ENCODE results near the gene CEP95.

The CEP95 gene

GRCh38 chr17:64547319-64547718 is 40.5 kb downstream of the CEP95 start:
- no peaks in the 10 kb centered on the region for H3K36me3 ChIP-seq (ENCODE audit: insufficient read depth)
- no peak overlapping the region for H3K9ac ChIP-seq
- H3K4me3 ChIP-seq (IDR thresholded peaks at IDR 0.05; ENCODE audit: insufficient read depth, low read depth, low read length): no peak overlapping the region
- no peaks in the 10 kb centered on the region for H3K79me2 ChIP-seq (ENCODE audit: insufficient read depth, low read depth)
- H3K4me2 ChIP-seq: no peak overlapping the region
- H2AFZ ChIP-seq (ENCODE audit: low read depth): no peak overlapping the region
- H3K4me1 ChIP-seq (ENCODE audit: low read depth, poor library complexity, severe bottlenecking): no peaks in the 10 kb centered on the region
- no peak overlapping the region for H3K27ac ChIP-seq
- no peaks in the 10 kb centered on the region for H3K27me3 ChIP-seq (ENCODE audit: insufficient read depth, low read depth)
- TF ChIP-seq CTCF (conservative IDR thresholded peaks at IDR 0.05; ENCODE audit: low read depth, low read length): no peak
- no peaks in the 10 kb centered on the region for H4K20me1 ChIP-seq (ENCODE audit: insufficient read depth)

DNA sequence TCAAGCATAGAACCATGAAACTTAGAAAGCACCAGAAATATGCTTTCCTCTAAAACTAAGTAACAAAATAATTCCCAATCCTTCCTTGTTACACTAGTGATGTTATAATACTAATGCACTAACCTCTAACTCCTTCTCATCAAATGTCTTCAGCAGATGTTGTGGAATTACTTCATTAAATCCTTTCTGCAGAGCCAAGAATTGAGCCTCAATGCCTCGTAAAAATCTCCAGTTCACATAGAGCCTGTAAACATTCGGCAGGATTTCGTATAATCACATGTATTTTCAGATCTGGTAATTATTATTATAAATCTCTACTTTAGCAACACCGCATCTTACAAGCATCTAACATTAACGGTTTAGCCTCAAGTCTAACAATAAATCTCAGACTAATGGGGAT is 44.7 kb downstream of the CEP95 start:
- no peak overlapping the region for H3K4me2 ChIP-seq
- H3K4me3 ChIP-seq (IDR thresholded peaks at IDR 0.05; ENCODE audit: insufficient read depth, low read depth, low read length): no peak overlapping the region
- H4K20me1 ChIP-seq (ENCODE audit: insufficient read depth): no peaks in the 10 kb centered on the region
- no peak for TF ChIP-seq CTCF (conservative IDR thresholded peaks at IDR 0.05; ENCODE audit: low read depth, low read length)
- H3K27me3 ChIP-seq (ENCODE audit: insufficient read depth, low read depth): no peaks in the 10 kb centered on the region
- H3K36me3 ChIP-seq (ENCODE audit: insufficient read depth): no peaks in the 10 kb centered on the region
- no peak overlapping the region for H3K9ac ChIP-seq
- H3K4me1 ChIP-seq (ENCODE audit: low read depth, poor library complexity, severe bottlenecking): no peaks in the 10 kb centered on the region
- no peak overlapping the region for H2AFZ ChIP-seq (ENCODE audit: low read depth)
- H3K27ac ChIP-seq: no peak overlapping the region
- H3K79me2 ChIP-seq (ENCODE audit: insufficient read depth, low read depth): no peaks in the 10 kb centered on the region

DNA sequence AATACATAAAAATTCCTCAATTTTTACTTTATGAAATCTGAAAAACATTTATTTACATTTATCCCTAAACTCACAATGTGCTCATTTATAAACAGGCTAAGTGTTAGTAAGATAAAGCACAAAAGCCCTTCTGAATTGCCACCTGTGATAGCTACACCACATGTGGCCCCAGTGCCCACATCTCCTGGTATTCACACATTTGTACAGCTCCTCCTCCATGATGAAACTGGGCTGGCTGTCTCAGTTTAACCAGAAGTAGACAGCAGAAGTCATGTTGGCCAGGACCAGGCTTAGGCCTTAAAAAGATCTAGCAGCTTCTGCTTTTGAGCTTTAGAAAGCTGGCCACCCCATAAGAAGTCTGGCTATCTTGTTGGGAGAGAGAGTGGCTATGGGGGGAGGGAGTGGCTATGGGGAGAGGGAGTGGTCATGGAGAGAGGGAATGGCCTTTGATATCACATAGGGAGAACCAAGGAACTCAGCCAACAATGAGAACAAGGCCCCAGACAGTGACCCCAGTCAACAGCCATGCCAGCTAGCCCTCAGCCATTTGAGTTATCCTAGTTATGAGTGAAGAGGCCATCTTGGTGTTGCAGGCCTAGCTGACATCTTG is 47.4 kb downstream of the CEP95 start:
- Histone ChIP-seq H3K27me3 (ENCODE audit: insufficient read depth, low read depth) (no peaks in the 10 kb centered on the region), H3K4me1 (ENCODE audit: low read depth, poor library complexity, severe bottlenecking) (no peaks in the 10 kb centered on the region), H3K4me3 (IDR thresholded peaks at IDR 0.05; ENCODE audit: insufficient read depth, low read depth, low read length) (no peak overlapping the region), H4K20me1 (ENCODE audit: insufficient read depth) (no peaks in the 10 kb centered on the region), H3K79me2 (ENCODE audit: insufficient read depth, low read depth) (no peaks in the 10 kb centered on the region), H3K27ac (no peak overlapping the region), H3K4me2 (no peak overlapping the region), H3K9ac (no peak overlapping the region), H3K36me3 (ENCODE audit: insufficient read depth) (no peaks in the 10 kb centered on the region), H2AFZ (ENCODE audit: low read depth) (no peak overlapping the region)
- no peak for TF ChIP-seq CTCF (conservative IDR thresholded peaks at IDR 0.05; ENCODE audit: low read depth, low read length)

DNA sequence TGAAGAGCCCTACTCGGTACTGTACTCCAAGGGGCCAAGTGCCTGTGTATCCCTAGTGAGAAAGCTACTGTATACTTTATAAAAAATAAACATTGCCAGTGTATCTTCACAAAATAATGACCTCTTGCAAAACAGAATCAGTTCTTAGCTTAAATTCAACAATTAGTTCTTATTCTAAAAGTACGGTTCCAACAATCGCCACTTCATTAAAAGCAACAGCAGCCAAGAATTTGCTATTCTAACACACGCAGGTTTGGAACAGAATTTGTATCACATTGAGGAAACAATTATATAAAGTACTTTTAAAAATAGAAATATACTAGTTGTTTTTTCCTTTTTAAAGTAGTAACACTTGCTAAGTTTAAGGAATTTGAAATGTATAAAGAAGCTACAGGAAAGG is 48.5 kb downstream of the CEP95 start:
- H3K79me2 ChIP-seq (ENCODE audit: insufficient read depth, low read depth): no peaks in the 10 kb centered on the region
- no peak overlapping the region for H2AFZ ChIP-seq (ENCODE audit: low read depth)
- no peaks in the 10 kb centered on the region for H3K27me3 ChIP-seq (ENCODE audit: insufficient read depth, low read depth)
- H4K20me1 ChIP-seq (ENCODE audit: insufficient read depth): no peaks in the 10 kb centered on the region
- no peak overlapping the region for H3K4me2 ChIP-seq
- H3K9ac ChIP-seq: no peak overlapping the region
- no peak overlapping the region for H3K27ac ChIP-seq
- no peaks in the 10 kb centered on the region for H3K4me1 ChIP-seq (ENCODE audit: low read depth, poor library complexity, severe bottlenecking)
- H3K36me3 ChIP-seq (ENCODE audit: insufficient read depth): no peaks in the 10 kb centered on the region
- no peak for TF ChIP-seq CTCF (conservative IDR thresholded peaks at IDR 0.05; ENCODE audit: low read depth, low read length)
- H3K4me3 ChIP-seq (IDR thresholded peaks at IDR 0.05; ENCODE audit: insufficient read depth, low read depth, low read length): no peak overlapping the region

Measured in KMS-11 (cell line).